ENCODE data around the gene BTAF1. TPM values are rescaled to one million over a fixed set of nuclear protein-coding genes. Genes with fewer than 3 reads are reported as not detected.
A peak's percentile ranks its signal among the peaks of the same experiment; 100 is the strongest.

Gene BTAF1
- total RNA-seq, 1 donor from 2014 or later = 41.7 TPM

DNA sequence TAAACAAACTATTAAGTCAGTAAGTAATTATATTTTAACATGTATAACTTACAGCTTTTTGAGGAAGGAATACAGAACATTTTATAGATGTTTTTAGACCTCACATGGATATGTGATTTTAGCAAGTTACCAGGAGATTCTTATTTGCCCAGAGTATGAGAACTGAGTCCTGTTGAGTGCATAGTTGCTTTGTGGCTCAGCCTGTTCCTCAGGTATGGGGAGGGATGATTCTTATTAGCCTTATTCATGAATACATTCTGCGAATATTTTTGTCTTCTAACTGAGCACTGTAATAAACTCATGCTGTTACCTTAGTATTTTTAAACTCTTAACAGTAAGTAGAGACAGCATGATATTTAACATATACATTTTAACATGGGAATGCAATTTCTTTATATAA is 17.9 kb downstream of the BTAF1 start:
- H3K27ac Mint-ChIP-seq (ENCODE audit: unreplicated experiment) = no peak overlapping the region
- peaks cover 19% of the 10 kb centered on the region for H3K36me3 Mint-ChIP-seq (ENCODE audit: low read depth)
- no peaks in the 10 kb centered on the region for H3K9me3 Mint-ChIP-seq
- TF ChIP-seq, protein P1, sequence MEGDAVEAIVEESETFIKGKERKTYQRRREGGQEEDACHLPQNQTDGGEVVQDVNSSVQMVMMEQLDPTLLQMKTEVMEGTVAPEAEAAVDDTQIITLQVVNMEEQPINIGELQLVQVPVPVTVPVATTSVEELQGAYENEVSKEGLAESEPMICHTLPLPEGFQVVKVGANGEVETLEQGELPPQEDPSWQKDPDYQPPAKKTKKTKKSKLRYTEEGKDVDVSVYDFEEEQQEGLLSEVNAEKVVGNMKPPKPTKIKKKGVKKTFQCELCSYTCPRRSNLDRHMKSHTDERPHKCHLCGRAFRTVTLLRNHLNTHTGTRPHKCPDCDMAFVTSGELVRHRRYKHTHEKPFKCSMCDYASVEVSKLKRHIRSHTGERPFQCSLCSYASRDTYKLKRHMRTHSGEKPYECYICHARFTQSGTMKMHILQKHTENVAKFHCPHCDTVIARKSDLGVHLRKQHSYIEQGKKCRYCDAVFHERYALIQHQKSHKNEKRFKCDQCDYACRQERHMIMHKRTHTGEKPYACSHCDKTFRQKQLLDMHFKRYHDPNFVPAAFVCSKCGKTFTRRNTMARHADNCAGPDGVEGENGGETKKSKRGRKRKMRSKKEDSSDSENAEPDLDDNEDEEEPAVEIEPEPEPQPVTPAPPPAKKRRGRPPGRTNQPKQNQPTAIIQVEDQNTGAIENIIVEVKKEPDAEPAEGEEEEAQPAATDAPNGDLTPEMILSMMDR (conservative IDR thresholded peaks at IDR 0.05) = no peak
- no peak overlapping the region for H3K4me3 Mint-ChIP-seq
- DNase-seq (ENCODE audit: low read depth, low spot score) = no peak
- no peaks in the 10 kb centered on the region for H3K4me1 Mint-ChIP-seq
- no peaks in the 10 kb centered on the region for H3K27me3 Mint-ChIP-seq (ENCODE audit: low read depth)

DNA sequence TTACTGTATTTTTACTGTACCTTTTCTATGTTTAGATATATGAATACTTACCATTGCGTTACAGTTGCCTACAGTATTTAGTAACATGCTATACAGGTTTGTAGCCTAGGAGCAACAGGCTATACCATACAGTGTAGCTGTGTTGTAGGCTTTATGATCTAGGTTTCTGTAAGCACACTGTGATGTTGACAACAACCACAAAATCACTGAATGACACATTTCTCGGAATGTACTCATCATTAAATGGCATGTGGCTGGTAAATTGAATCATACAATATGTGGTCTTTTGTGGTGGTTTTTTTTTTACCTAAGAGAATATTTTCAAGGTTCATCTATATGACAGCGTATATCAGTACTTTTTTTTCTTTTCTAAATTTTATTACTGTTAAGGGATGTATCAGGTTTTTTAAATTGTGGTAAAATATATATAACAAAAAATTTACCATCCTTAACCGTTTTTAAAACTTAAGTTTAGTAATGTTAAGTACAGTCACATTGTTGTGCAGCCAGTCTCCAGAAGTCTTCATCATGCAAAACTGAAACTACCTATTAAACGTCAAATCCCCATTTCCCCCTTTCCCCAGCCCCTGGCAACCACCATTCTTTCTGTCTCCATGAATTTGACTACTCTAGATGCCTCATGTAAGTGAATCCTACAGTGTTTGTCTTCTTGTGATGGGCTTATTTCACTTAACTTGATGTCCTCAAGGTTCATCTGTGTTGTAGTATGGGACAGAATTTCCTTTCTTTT is 21.5 kb downstream of the BTAF1 start:
- Mint-ChIP-seq H3K4me1 (no peaks in the 10 kb centered on the region), H3K27ac (ENCODE audit: unreplicated experiment) (no peak overlapping the region), H3K36me3 (ENCODE audit: low read depth) (peaks cover 15% of the 10 kb centered on the region), H3K9me3 (no peaks in the 10 kb centered on the region), H3K27me3 (ENCODE audit: low read depth) (no peaks in the 10 kb centered on the region), H3K4me3 (no peak overlapping the region)
- no peak for DNase-seq (ENCODE audit: low read depth, low spot score)
- TF ChIP-seq, protein P1 (conservative IDR thresholded peaks at IDR 0.05) = no peak

DNA sequence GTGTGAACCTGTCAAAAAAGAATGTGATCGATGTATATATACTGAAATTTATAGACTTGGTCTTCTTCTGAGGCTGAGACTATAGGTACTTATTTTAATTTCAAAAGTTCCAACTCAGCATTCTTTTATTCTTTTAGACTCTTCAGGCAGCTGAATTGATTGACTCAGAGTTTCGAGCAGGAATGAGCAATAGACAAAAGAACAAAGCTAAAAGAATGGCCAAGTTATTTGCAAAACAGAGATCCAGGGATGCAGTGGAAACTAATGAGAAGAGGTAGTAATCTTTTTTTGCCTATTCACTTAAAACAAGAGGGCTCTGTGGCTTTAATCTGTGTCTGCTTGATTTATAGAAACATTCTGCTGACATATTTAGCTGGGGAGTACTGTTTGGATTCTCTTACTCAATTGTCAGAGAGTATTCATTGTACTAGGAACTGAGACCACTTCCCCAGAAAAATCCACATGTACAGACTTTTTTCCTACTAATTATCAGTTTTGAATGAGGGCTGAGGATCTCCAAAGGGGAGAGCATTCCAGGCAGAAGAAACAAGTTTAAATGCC is 30.1 kb downstream of the BTAF1 start:
- DNase-seq (ENCODE audit: low read depth, low spot score) = no peak
- Mint-ChIP-seq H3K4me3 (no peak overlapping the region), H3K27me3 (ENCODE audit: low read depth) (no peaks in the 10 kb centered on the region), H3K27ac (ENCODE audit: unreplicated experiment) (peak overlapping the region; percentile 78), H3K4me1 (peaks cover 11% of the 10 kb centered on the region), H3K9me3 (no peaks in the 10 kb centered on the region), H3K36me3 (ENCODE audit: low read depth) (peaks cover 18% of the 10 kb centered on the region)
- TF ChIP-seq, protein P1 (conservative IDR thresholded peaks at IDR 0.05) = no peak

DNA sequence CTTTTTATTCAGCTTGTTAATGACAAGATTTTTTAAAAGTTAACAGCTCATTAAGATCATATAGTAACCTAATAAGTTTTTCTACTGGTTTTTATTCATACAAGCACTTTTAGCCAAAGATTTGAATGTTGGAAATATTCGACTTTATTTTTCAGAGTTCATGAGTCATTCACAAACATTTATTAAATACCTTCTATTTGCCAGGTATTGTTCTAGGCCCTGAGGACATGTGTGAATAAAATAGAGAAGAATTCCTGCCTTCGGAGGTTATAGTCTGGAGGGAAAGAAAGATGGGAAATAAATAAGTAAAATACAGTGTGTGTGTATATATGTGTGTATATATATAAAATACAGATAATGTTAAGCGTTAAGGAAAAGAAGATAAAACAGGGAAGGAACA is 31.5 kb downstream of the BTAF1 start:
- no peak for DNase-seq (ENCODE audit: low read depth, low spot score)
- TF ChIP-seq, protein P1 (conservative IDR thresholded peaks at IDR 0.05) = no peak
- H3K9me3 Mint-ChIP-seq = no peaks in the 10 kb centered on the region
- peaks cover 11% of the 10 kb centered on the region for H3K4me1 Mint-ChIP-seq
- H3K27ac Mint-ChIP-seq (ENCODE audit: unreplicated experiment) = peak overlapping the region; percentile 27
- H3K4me3 Mint-ChIP-seq = no peak overlapping the region
- peaks cover 18% of the 10 kb centered on the region for H3K36me3 Mint-ChIP-seq (ENCODE audit: low read depth)
- no peaks in the 10 kb centered on the region for H3K27me3 Mint-ChIP-seq (ENCODE audit: low read depth)

DNA sequence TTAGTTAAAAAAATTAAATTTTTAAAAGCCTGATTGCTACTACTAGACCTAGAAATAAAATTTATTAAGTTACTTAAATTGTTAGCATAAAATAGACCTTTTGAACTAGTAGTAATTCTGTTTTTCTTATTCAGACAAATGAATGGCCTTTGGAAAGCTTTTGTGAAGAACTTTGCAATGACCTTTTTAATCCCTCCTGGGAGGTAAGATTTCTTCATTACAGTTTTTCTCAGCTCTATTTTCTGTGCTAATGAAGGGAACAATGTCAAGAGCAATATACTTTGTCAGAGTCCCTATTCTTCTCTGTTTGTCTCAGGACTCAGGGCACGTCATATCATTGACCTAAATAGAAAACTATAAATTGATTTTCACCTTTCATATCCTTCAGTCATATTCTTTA is 33.5 kb downstream of the BTAF1 start:
- TF ChIP-seq, protein P1 (conservative IDR thresholded peaks at IDR 0.05) = no peak
- Mint-ChIP-seq H3K27me3 (ENCODE audit: low read depth) (no peaks in the 10 kb centered on the region), H3K9me3 (no peaks in the 10 kb centered on the region), H3K4me1 (peaks cover 21% of the 10 kb centered on the region), H3K27ac (ENCODE audit: unreplicated experiment) (no peak overlapping the region), H3K4me3 (no peak overlapping the region), H3K36me3 (ENCODE audit: low read depth) (peaks cover 18% of the 10 kb centered on the region)
- no peak for DNase-seq (ENCODE audit: low read depth, low spot score)

All from neural crest cell (in vitro differentiated cells).